GM23248 (cell line): ENCODE measurements around the gene PHACTR4. TPM values are rescaled to one million over a fixed set of nuclear protein-coding genes. Genes with fewer than 3 reads are reported as not detected.

Experiments used
- DNase-seq: peaks from one replicate; pipeline ENCODE4 v3.0.0-alpha.2; 2015
- H2AFZ ChIP-seq: fragments of 200-600 bp; sonication (generic); 2 replicates; pipeline ENCODE4 v1.6.1; 2016; ENCODE audit warnings: antibody characterized with exemption
- H3F3A ChIP-seq: fragments of 200-600 bp; sonication (generic); 2 replicates; pipeline ENCODE4 v1.6.1; 2016; ENCODE audit warnings: mild to moderate bottlenecking, antibody characterized with exemption, mixed run types; ENCODE audit not compliant: insufficient read depth
- H3K27ac ChIP-seq: fragments of 200-600 bp; sonication (generic); 2 replicates; pipeline ENCODE4 v1.5.1; 2016; ENCODE audit warnings: mild to moderate bottlenecking
- H3K27me3 ChIP-seq: fragments of 200-600 bp; sonication (generic); replicated peaks from 2 replicates; pipeline ENCODE4 v1.6.1; 2016; ENCODE audit warnings: mild to moderate bottlenecking; ENCODE audit not compliant: insufficient read depth
- H3K36me3 ChIP-seq: fragments of 200-600 bp; sonication (generic); 2 replicates; pipeline ENCODE4 v1.6.1; 2016; ENCODE audit warnings: low read depth, mild to moderate bottlenecking
- H3K4me1 ChIP-seq: fragments of 200-600 bp; sonication (generic); 2 replicates; pipeline ENCODE4 v1.6.1; 2016; ENCODE audit warnings: mild to moderate bottlenecking; ENCODE audit not compliant: insufficient read depth
- H3K4me2 ChIP-seq: fragments of 200-600 bp; sonication (generic); one replicate; pipeline ENCODE4 v1.6.1; 2016; ENCODE audit warnings: mild to moderate bottlenecking; ENCODE audit not compliant: unreplicated experiment
- H3K4me3 ChIP-seq: fragments of 200-600 bp; sonication (generic); 2 replicates; pipeline ENCODE4 v1.5.1; 2016; ENCODE audit warnings: mild to moderate bottlenecking
- H3K79me2 ChIP-seq: fragments of 200-600 bp; sonication (generic); 2 replicates; pipeline ENCODE4 v1.6.1; 2016; ENCODE audit warnings: mild to moderate bottlenecking; ENCODE audit not compliant: insufficient read depth
- H3K9ac ChIP-seq: fragments of 200-600 bp; sonication (generic); 2 replicates; pipeline ENCODE4 v1.6.1; 2016; ENCODE audit warnings: mild to moderate bottlenecking
- H3K9me2 ChIP-seq: fragments of 200-600 bp; sonication (generic); 2 replicates; pipeline ENCODE4 v1.6.1; 2016; ENCODE audit warnings: mixed run types, mild to moderate bottlenecking, moderate library complexity; ENCODE audit not compliant: insufficient read depth
- H3K9me3 ChIP-seq: fragments of 200-600 bp; sonication (generic); one replicate; pipeline ENCODE4 v1.6.1; 2017; ENCODE audit warnings: low read depth
- H4K20me1 ChIP-seq: fragments of 200-600 bp; sonication (generic); 2 replicates; pipeline ENCODE4 v1.6.0; 2016; ENCODE audit not compliant: insufficient read depth
- EZH2 ChIP-seq: fragments of 200-600 bp; sonication (generic); IDR thresholded peaks from 2 replicates; pipeline ENCODE4 v1.6.1; 2018; ENCODE audit warnings: antibody characterized with exemption, mild to moderate bottlenecking; ENCODE audit not compliant: insufficient read depth, poor library complexity, severe bottlenecking
- EZH2phosphoT487 ChIP-seq: fragments of 200-600 bp; sonication (generic); IDR thresholded peaks from 2 replicates; pipeline ENCODE4 v1.6.1; 2018; ENCODE audit warnings: antibody characterized with exemption, moderate library complexity, mild to moderate bottlenecking, low read depth; ENCODE audit not compliant: insufficient read depth
- WGBS, 2 experiments: methylation state at CpG; one replicate each; pipeline ENCODE4 v1.1.6; 2015 to 2017; ENCODE audit warnings: low lambda C conversion rate in 2 of 2, low coverage in 1 of 2; ENCODE audit errors: missing lambda C conversion rate in 2 of 2; 5-methylcytosine and 5-hydroxymethylcytosine counted together
- in situ Hi-C: fragments of 300-500 bp; cut with MboI; formaldehyde crosslinking; loops from 2 replicates; pipeline ENCODE4 v1.15.0; 2020
- polyA plus RNA-seq: library from polyadenylated mRNA; unstranded; fragments of >200 nt; fragmentation: Nextera tagmentation; extraction: Ambion mirVana; gene quantifications from 2 replicates; pipeline ENCODE4 v1.2.1, GENCODE V29; 2016
- total RNA-seq: library from RNA; depleted of rRNA; stranded (reverse); fragments of >200 nt; shearing (Covaris generic); gene quantifications from 2 replicates; pipeline ENCODE4 v1.2.3, GENCODE V29; 2014

PHACTR4 gene
- total and polyA plus RNA-seq, 2 experiments from 2014 or later = 5.2 to 14.3 TPM

DNA sequence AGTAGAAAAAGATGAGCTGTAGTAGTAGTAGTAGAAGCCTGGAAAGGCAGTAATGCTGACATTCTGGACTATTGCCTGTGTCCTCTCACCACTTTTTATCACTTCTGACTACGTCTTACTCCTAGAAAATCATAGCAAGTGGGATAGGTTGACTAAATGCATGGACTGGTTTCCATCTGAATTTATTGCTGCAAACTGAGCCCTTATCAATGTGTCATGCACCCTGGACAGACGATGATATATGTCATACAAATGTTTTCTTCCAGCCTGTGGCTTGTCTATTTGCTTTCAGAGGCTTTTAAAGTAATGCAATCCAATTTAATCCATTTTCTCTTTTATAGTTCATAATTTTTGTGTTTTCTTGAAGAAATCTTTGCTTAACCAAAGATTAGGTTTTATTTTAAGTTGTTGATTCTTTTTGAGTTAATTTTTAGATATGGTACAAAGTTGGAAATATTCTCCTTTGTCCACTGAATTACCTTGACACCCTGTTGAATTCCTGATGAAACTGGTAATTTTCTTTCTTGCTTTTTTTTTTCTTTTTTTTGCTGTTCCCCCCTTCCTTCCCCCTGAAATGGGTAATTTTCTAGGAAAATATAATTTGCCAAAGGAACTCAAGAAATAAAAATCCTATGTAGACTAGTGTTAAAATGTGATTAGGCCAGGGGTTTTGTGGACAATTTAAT, 47.1 kb downstream of the PHACTR4 start:
- no peak overlapping the region for H2AFZ ChIP-seq
- no peak overlapping the region for H3K4me3 ChIP-seq
- peaks cover 15% of the 10 kb centered on the region for H3F3A ChIP-seq
- H3K4me2 ChIP-seq = peak overlapping the region; percentile 33
- H3K36me3 ChIP-seq = no peaks in the 10 kb centered on the region
- H3K9me3 ChIP-seq = no peaks in the 10 kb centered on the region
- H3K27me3 ChIP-seq = no peaks in the 10 kb centered on the region
- TF ChIP-seq EZH2 (no peak), EZH2phosphoT487 (no peak)
- no peaks in the 10 kb centered on the region for H4K20me1 ChIP-seq
- H3K9ac ChIP-seq = peak overlapping the region; percentile 76
- peaks cover 31% of the 10 kb centered on the region for H3K79me2 ChIP-seq
- peak overlapping the region; percentile 80 for H3K27ac ChIP-seq
- in situ Hi-C loops = loop anchor here (25.0 kb wide), 1 partner anchor 196 kb away; no protein-coding TSS in a partner anchor
- H3K4me1 ChIP-seq = peaks cover 24% of the 10 kb centered on the region
- DNase-seq = no peak
- no peaks in the 10 kb centered on the region for H3K9me2 ChIP-seq
- 88 to 92% methylated on average over 2 of the region's 2 CpGs for WGBS, 2 experiments

- Histone ChIP-seq H3K27ac (peak overlapping the region; percentile 80), H3K79me2 (peaks cover 27% of the 10 kb centered on the region), H3F3A (peaks cover 19% of the 10 kb centered on the region), H4K20me1 (no peaks in the 10 kb centered on the region), H3K27me3 (no peaks in the 10 kb centered on the region), H3K4me1 (peaks cover 31% of the 10 kb centered on the region), H3K9ac (peak overlapping the region; percentile 76), H3K4me3 (peak overlapping the region; percentile 46), H3K4me2 (peak overlapping the region; percentile 52), H3K9me2 (no peaks in the 10 kb centered on the region), H3K36me3 (no peaks in the 10 kb centered on the region), H3K9me3 (no peaks in the 10 kb centered on the region), H2AFZ (0 out of 2 replicates have a peak overlapping the region, but pooled peaks have one; percentile 25)
- 41% methylated on average over 3 of the region's 3 CpGs for WGBS, 2 experiments
- in situ Hi-C loops = loop anchor here (25.0 kb wide), 1 partner anchor 195 kb away; no protein-coding TSS in a partner anchor
- TF ChIP-seq EZH2 = no peak
- TF ChIP-seq EZH2phosphoT487 = no peak
- peak; percentile 92 for DNase-seq
Measured at GRCh38 chr1:28417441-28417922, 47.9 kb downstream of the PHACTR4 start.

- H3K4me2 ChIP-seq = peak overlapping the region; percentile 52
- no peak overlapping the region for H2AFZ ChIP-seq
- in situ Hi-C loops = loop anchor here (25.0 kb wide), 1 partner anchor 194 kb away; no protein-coding TSS in a partner anchor
Measured at GRCh38 chr1:28417926-28418637, 48.5 kb downstream of the PHACTR4 start.

DNA sequence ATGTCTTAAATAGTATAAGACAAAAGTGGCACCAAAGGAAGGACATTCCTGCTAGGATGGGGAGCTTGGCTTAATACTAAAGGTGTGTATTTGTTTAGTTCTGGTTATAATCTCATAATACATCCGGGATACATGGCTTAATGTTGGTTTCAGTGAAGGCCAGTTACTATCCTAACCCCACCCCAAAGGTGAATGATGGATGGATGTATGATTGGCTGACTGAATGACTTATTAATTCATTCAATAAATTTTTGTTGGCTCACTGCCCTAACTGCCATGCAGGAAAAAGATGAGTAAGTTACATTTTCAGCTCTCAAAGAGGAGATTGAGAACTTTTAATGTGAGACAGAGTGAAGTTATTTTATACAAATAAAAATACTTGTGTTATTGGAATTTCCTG, 52.2 kb downstream of the PHACTR4 start:
- Histone ChIP-seq H3K9ac (no peak overlapping the region), H3K4me3 (no peak overlapping the region), H4K20me1 (no peaks in the 10 kb centered on the region), H3F3A (peaks cover 15% of the 10 kb centered on the region), H2AFZ (no peak overlapping the region), H3K36me3 (no peaks in the 10 kb centered on the region), H3K4me1 (peaks cover 29% of the 10 kb centered on the region), H3K79me2 (peaks cover 8% of the 10 kb centered on the region; the same call in 1 of the 2 replicates), H3K9me3 (no peaks in the 10 kb centered on the region), H3K9me2 (no peaks in the 10 kb centered on the region), H3K27ac (no peak overlapping the region), H3K27me3 (no peaks in the 10 kb centered on the region), H3K4me2 (no peak overlapping the region)
- TF ChIP-seq EZH2 (no peak), EZH2phosphoT487 (no peak)
- in situ Hi-C loops = loop anchor here (25.0 kb wide), 1 partner anchor 191 kb away; no protein-coding TSS in a partner anchor
- WGBS, 2 experiments = 94 to 100% methylated on average over 1 of the region's 1 CpG
- no peak for DNase-seq

More at GRCh38 chr1:28417926-28418637, 48.5 kb downstream of the PHACTR4 start:
- H3K36me3 ChIP-seq = no peaks in the 10 kb centered on the region
- peaks cover 33% of the 10 kb centered on the region for H3K79me2 ChIP-seq
- H3K9me3 ChIP-seq = no peaks in the 10 kb centered on the region
- peaks cover 19% of the 10 kb centered on the region for H3F3A ChIP-seq
- H3K27ac ChIP-seq = peak overlapping the region; percentile 80
- H3K4me3 ChIP-seq = peak overlapping the region; percentile 46
- no peaks in the 10 kb centered on the region for H4K20me1 ChIP-seq
- H3K27me3 ChIP-seq = no peaks in the 10 kb centered on the region
- H3K9ac ChIP-seq = peak overlapping the region; percentile 76
- WGBS, 2 experiments = 92 to 100% methylated on average over 4 of the region's 4 CpGs
- TF ChIP-seq EZH2phosphoT487 (no peak), EZH2 (no peak)
- H3K4me1 ChIP-seq = peaks cover 30% of the 10 kb centered on the region
- H3K9me2 ChIP-seq = no peaks in the 10 kb centered on the region
- DNase-seq = no peak
